ENCODE measurements around the gene NEU3. TPM values are rescaled to one million over a fixed set of nuclear protein-coding genes. Genes with fewer than 3 reads are reported as not detected.
"Not testable (repeated sequence)": the region's sequence is repeated elsewhere in the genome, so short reads cannot be mapped to it uniquely, and the experiment has no call there.

NEU3 gene
- total RNA-seq, 2 donors from 2014 or later: 19.4 to 26.2 TPM

DNA sequence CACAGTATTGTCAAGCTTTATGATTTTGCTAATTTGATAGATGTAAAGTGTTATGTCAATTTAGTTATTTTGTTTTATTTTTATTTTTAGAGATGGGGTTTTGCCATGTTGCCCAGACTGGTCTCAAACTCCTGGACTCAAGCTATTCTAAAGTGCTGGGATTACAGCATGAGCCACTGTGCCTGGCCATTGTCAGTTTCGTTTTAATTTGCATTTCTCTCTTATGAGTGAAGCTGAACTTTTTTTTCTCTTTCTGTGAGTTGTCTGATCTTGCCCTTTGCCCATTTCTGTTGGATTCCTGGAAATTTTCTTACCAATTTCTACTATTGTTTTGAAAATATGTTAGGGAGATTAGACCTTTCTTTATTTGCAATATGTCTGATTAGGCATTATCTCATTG is 15.5 kb downstream of the NEU3 start:
- no peaks in the 10 kb centered on the region for H3K27me3 ChIP-seq (replicated peaks; ENCODE audit: insufficient read depth)
- intact Hi-C loops (cut with DNase I): no loop called here
- H3K4me3 ChIP-seq: no peak overlapping the region
- no peaks in the 10 kb centered on the region for H3K4me1 ChIP-seq (replicated peaks)
- no peaks in the 10 kb centered on the region for H3K9me3 ChIP-seq
- 70% methylated on average over 1 of the region's 1 CpG for WGBS
- TF ChIP-seq POLR2A (IDR thresholded peaks at IDR 0.05): no peak
- no peak for TF ChIP-seq POLR2AphosphoS5 (IDR thresholded peaks at IDR 0.05)
- TF ChIP-seq, protein P1, sequence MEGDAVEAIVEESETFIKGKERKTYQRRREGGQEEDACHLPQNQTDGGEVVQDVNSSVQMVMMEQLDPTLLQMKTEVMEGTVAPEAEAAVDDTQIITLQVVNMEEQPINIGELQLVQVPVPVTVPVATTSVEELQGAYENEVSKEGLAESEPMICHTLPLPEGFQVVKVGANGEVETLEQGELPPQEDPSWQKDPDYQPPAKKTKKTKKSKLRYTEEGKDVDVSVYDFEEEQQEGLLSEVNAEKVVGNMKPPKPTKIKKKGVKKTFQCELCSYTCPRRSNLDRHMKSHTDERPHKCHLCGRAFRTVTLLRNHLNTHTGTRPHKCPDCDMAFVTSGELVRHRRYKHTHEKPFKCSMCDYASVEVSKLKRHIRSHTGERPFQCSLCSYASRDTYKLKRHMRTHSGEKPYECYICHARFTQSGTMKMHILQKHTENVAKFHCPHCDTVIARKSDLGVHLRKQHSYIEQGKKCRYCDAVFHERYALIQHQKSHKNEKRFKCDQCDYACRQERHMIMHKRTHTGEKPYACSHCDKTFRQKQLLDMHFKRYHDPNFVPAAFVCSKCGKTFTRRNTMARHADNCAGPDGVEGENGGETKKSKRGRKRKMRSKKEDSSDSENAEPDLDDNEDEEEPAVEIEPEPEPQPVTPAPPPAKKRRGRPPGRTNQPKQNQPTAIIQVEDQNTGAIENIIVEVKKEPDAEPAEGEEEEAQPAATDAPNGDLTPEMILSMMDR (IDR thresholded peaks at IDR 0.05): no peak
- DNase-seq (ENCODE audit: low spot score): no peak
- peaks cover 0 to 4% of the 10 kb centered on the region in 2 donors for H3K36me3 ChIP-seq
- no peak overlapping the region for H3K27ac ChIP-seq

- H3K27me3 ChIP-seq (replicated peaks; ENCODE audit: insufficient read depth): no peaks in the 10 kb centered on the region
- no peak overlapping the region for H3K4me3 ChIP-seq
- WGBS: 89% methylated on average over 2 of the region's 2 CpGs
- H3K4me1 ChIP-seq (replicated peaks): no peaks in the 10 kb centered on the region
- no peaks in the 10 kb centered on the region for H3K36me3 ChIP-seq
- H3K27ac ChIP-seq: no peak overlapping the region
- TF ChIP-seq POLR2AphosphoS5 (IDR thresholded peaks at IDR 0.05) (no peak), POLR2A (IDR thresholded peaks at IDR 0.05) (no peak)
- TF ChIP-seq, protein P1 (IDR thresholded peaks at IDR 0.05): no peak
- intact Hi-C loops (cut with DNase I): no loop called here
- no peak for DNase-seq (ENCODE audit: low spot score)
- no peaks in the 10 kb centered on the region for H3K9me3 ChIP-seq
Measured at GRCh38 chr11:75011357-75011756, 22.6 kb downstream of the NEU3 start.

DNA sequence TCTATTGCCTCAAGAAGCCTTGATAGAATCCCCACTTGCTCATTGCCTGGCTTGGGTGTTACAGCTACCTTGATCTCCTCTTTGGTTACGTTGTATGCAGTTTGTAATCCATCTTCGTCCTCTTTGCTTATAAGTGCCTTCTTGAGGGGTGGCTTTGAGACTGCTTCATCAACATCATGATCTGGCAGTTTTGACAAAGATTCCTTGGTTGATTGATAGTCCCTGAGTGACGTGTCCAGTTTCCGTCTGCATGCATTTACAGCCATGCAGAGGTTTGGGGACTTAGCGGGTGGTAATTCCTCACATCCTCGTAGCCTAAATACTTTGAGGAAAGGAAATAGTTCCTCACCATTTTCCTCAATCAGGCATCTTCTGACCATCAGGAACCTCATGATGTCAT is 23.1 kb downstream of the NEU3 start:
- Histone ChIP-seq H3K4me3 (no peak overlapping the region), H3K36me3 (no peaks in the 10 kb centered on the region), H3K27ac (no peak overlapping the region), H3K27me3 (replicated peaks; ENCODE audit: insufficient read depth) (no peaks in the 10 kb centered on the region), H3K4me1 (replicated peaks) (no peaks in the 10 kb centered on the region), H3K9me3 (no peaks in the 10 kb centered on the region)
- 90% methylated on average over 6 of the region's 6 CpGs for WGBS
- intact Hi-C loops (cut with DNase I): no loop called here
- no peak for DNase-seq (ENCODE audit: low spot score)
- TF ChIP-seq POLR2AphosphoS5 (IDR thresholded peaks at IDR 0.05) (no peak), POLR2A (IDR thresholded peaks at IDR 0.05) (no peak)
- TF ChIP-seq, protein P1 (IDR thresholded peaks at IDR 0.05): no peak

GRCh38 chr11:75013051-75013450 is 24.3 kb downstream of the NEU3 start:
- DNase-seq (ENCODE audit: low spot score): no peak
- Histone ChIP-seq H3K4me1 (replicated peaks) (no peaks in the 10 kb centered on the region), H3K27me3 (replicated peaks; ENCODE audit: insufficient read depth) (no peaks in the 10 kb centered on the region), H3K27ac (no peak overlapping the region), H3K4me3 (no peak overlapping the region), H3K36me3 (no peaks in the 10 kb centered on the region), H3K9me3 (no peaks in the 10 kb centered on the region)
- TF ChIP-seq POLR2AphosphoS5 (IDR thresholded peaks at IDR 0.05) (no peak), POLR2A (IDR thresholded peaks at IDR 0.05) (no peak)
- TF ChIP-seq, protein P1 (IDR thresholded peaks at IDR 0.05): no peak
- intact Hi-C loops (cut with DNase I): no loop called here

GRCh38 chr11:75014129-75014528 is 25.4 kb downstream of the NEU3 start:
- DNase-seq (ENCODE audit: low spot score): no peak
- Histone ChIP-seq H3K4me3 (no peak overlapping the region), H3K4me1 (replicated peaks) (no peaks in the 10 kb centered on the region), H3K9me3 (no peaks in the 10 kb centered on the region), H3K36me3 (no peaks in the 10 kb centered on the region), H3K27me3 (replicated peaks; ENCODE audit: insufficient read depth) (no peaks in the 10 kb centered on the region), H3K27ac (no peak overlapping the region)
- intact Hi-C loops (cut with DNase I): no loop called here
- WGBS: 19% methylated on average over 1 of the region's 1 CpG
- TF ChIP-seq, protein P1 (IDR thresholded peaks at IDR 0.05): no peak
- TF ChIP-seq POLR2A (IDR thresholded peaks at IDR 0.05): no peak
- TF ChIP-seq POLR2AphosphoS5 (IDR thresholded peaks at IDR 0.05): no peak

DNA sequence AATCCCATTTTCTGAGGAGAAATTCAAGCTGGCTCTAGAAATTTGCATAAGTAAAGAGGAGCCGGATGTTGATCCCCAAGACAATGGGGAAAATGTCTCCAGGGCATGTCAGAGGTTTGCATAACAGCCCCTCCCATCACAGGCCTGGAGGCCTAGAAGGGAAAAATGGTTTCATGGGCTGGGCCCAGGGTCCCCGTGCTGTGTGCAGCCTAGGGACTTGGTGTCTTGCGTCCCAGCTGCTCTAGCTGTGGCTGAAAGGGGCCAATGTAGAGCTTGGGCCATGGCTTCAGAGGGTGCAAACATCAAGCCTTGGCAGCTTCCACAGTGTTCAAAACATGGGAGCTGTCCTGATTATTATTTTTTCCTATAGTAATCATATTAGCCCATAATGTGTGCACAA is 30.5 kb downstream of the NEU3 start:
- H3K36me3 ChIP-seq; H3K27ac ChIP-seq; H3K27me3 ChIP-seq (replicated peaks; ENCODE audit: insufficient read depth); H3K4me3 ChIP-seq; H3K9me3 ChIP-seq; H3K4me1 ChIP-seq (replicated peaks); DNase-seq (ENCODE audit: low spot score); intact Hi-C loops (cut with DNase I): not testable (repeated sequence)
- WGBS: 86% methylated on average over 3 of the region's 3 CpGs

DNA sequence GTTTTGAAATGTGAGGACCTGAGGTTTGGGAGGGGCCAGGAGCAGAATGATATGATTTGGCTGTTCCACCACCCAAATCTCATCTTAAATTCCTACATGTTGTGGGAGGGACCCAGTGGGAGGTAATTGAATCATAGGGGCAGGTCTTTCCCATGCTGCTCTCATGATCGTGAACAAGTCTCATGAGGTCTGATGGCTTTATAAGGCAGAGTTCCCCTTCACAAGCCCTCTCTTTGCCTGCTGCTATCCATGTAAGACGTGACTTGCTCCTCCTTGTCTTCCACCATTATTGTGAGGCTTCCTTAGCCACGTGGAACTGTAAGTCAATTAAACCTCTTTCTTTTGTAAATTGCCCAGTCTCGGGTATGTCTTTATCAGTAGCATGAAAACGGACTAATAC is 31.6 kb downstream of the NEU3 start:
- H3K27me3 ChIP-seq (replicated peaks; ENCODE audit: insufficient read depth); H3K4me1 ChIP-seq (replicated peaks); H3K27ac ChIP-seq; H3K36me3 ChIP-seq; intact Hi-C loops (cut with DNase I); H3K9me3 ChIP-seq; H3K4me3 ChIP-seq; DNase-seq (ENCODE audit: low spot score): not testable (repeated sequence)
- 71% methylated on average over 5 of the region's 5 CpGs for WGBS

All from prostate gland (tissue), 2 donors.